A549 (cell line): Measurements from ENCODE around the gene SH3RF2. TPM values are rescaled to one million over a fixed set of nuclear protein-coding genes. Genes with fewer than 3 reads are reported as not detected.

Experiments used
- ATAC-seq, 2 experiments: fragments of 200-7000 bp in 1 of 2; fragments of >200 bp in 1 of 2; cut with Nextera tagmentation in 1 of 2; cut with Tn5 transposase in 1 of 2; 3 replicates each; pipeline versions ENCODE4 v1.8.0 to v1.9.1; 2018 to 2020; ENCODE audit warnings: mild to moderate bottlenecking in 1 of 2, moderate library complexity in 1 of 2
- CTCF ChIA-PET: fragments of 300-600 bp; sonication (Branson Sonifier 250); formaldehyde crosslinking; extraction: SDS; loops from one replicate; lab custom pipeline; 2021; ENCODE audit warnings: antibody characterized with exemption, inconsistent platforms; lab: Yijun Ruan, JAX
- POLR2A ChIA-PET: fragments of 350-600 bp; formaldehyde crosslinking; extraction: SDS; loops from one replicate; lab custom pipeline; 2021; ENCODE audit warnings: antibody characterized with exemption, inconsistent platforms; lab: Yijun Ruan, JAX
- DNase-seq, 2 experiments: peaks; one replicate each; pipeline versions ENCODE4 v3.0.0 to v3.0.0-alpha.2; 2011 to 2016; ENCODE audit warnings: low read depth in 1 of 2, low spot score in 1 of 2
- FAIRE-seq: peaks from 2 replicates; lab custom pipeline; 2011; peaks lifted over from hg19 to GRCh38; lab: Jason Lieb, UNC
- H3K27ac ChIP-seq, 2 experiments: fragments of >200 bp; sonication (Bioruptor Twin); formaldehyde crosslinking; 3 replicates each; pipeline ENCODE4 v1.5.1; 2016 to 2017
- H3K4me1 ChIP-seq: fragments of >200 bp; sonication (Bioruptor Twin); formaldehyde crosslinking; 3 replicates; pipeline ENCODE4 v1.6.1; 2016
- H3K4me2 ChIP-seq: fragments of >200 bp; sonication (Bioruptor Twin); formaldehyde crosslinking; 3 replicates; pipeline ENCODE4 v1.6.1; 2016
- H3K4me3 ChIP-seq: fragments of >200 bp; sonication (Bioruptor Twin); formaldehyde crosslinking; 3 replicates; pipeline ENCODE4 v1.5.1; 2016
- H3K9me3 ChIP-seq: fragments of >200 bp; sonication (Bioruptor Twin); formaldehyde crosslinking; 3 replicates; pipeline ENCODE4 v1.6.1; 2016
- BHLHE40 ChIP-seq: IDR thresholded peaks from 2 replicates; pipeline ENCODE4 v1.6.1; 2012; ENCODE audit warnings: low read depth, low read length, inconsistent platforms
- CBX8 ChIP-seq: fragments of 200-600 bp; sonication (generic); IDR thresholded peaks from 2 replicates; pipeline ENCODE4 v1.6.1; 2016
- EHF ChIP-seq: fragments of 250-450 bp; sonication (Bioruptor Pico); IDR thresholded peaks from 2 replicates; pipeline ENCODE4 v1.5.0; 2020; ENCODE audit warnings: mild to moderate bottlenecking
- EP300 ChIP-seq, 2 experiments: fragments of >200 bp; sonication (Bioruptor Twin); formaldehyde crosslinking; IDR thresholded peaks; 2 replicates in 1 of 2; 3 replicates in 1 of 2; pipeline ENCODE4 v1.6.1; 2016 to 2017
- FOSB ChIP-seq: fragments of 250-450 bp; sonication (Bioruptor Pico); IDR thresholded peaks from 2 replicates; pipeline ENCODE4 v1.5.0; 2020; ENCODE audit warnings: mild to moderate bottlenecking, moderate library complexity
- FOSL2 ChIP-seq, 2 experiments: fragments of 450-650 bp in 1 of 2; fragments of >200 bp in 1 of 2; sonication (Bioruptor Twin) in 1 of 2; formaldehyde crosslinking; IDR thresholded peaks; 2 replicates each; pipeline versions ENCODE4 v1.5.0 to v1.6.1; 2016 to 2020; ENCODE audit warnings: mild to moderate bottlenecking in 1 of 2, moderate library complexity in 1 of 2
- FOXS1 ChIP-seq: fragments of 250-450 bp; sonication (Bioruptor Pico); IDR thresholded peaks from 2 replicates; pipeline ENCODE4 v1.5.0; 2020; ENCODE audit warnings: mild to moderate bottlenecking, moderate library complexity
- JUNB ChIP-seq: fragments of >200 bp; sonication (Bioruptor Twin); formaldehyde crosslinking; IDR thresholded peaks from 2 replicates; pipeline ENCODE4 v1.6.1; 2016
- NPAS2 ChIP-seq: fragments of 250-450 bp; sonication (Bioruptor Pico); IDR thresholded peaks from 2 replicates; pipeline ENCODE4 v1.8.0; 2022; ENCODE audit warnings: mild to moderate bottlenecking, moderate library complexity, borderline replicate concordance
- PHF8 ChIP-seq: fragments of 200-600 bp; sonication (generic); IDR thresholded peaks from 2 replicates; pipeline ENCODE4 v1.6.1; 2016; ENCODE audit warnings: low read depth, mild to moderate bottlenecking, antibody characterized with exemption, moderate library complexity, borderline replicate concordance
- RARB ChIP-seq: fragments of 250-450 bp; sonication (Bioruptor Pico); IDR thresholded peaks from 2 replicates; pipeline ENCODE4 v1.8.0; 2021; ENCODE audit warnings: mild to moderate bottlenecking, moderate library complexity
- ZSCAN20 ChIP-seq: fragments of 250-450 bp; sonication (Bioruptor Pico); IDR thresholded peaks from 2 replicates; pipeline ENCODE4 v1.8.0; 2022; ENCODE audit warnings: mild to moderate bottlenecking, moderate library complexity
- WGBS: methylation state at CpG from one replicate; pipeline ENCODE4 v1.1.6; 2017; ENCODE audit errors: missing lambda C conversion rate; 5-methylcytosine and 5-hydroxymethylcytosine counted together
- polyA plus RNA-seq, 4 experiments: library from polyadenylated mRNA; depleted of rRNA in 3 of 4; stranded (reverse); fragments of >200 nt; fragmentation: RNase III in 1 of 4; extraction: RNeasy Plus Mini Kit Qiagen cat#74134 plus additional on column Dnase treatment in 1 of 4; gene quantifications; 2 replicates in 3 of 4; 3 replicates in 1 of 4; pipeline ENCODE4 v1.2.3, GENCODE V29; 2011 to 2017
- TF ChIP-seq, protein P1 (sequence below): IDR thresholded peaks from 2 replicates; pipeline ENCODE4 v1.6.1; 2012; ENCODE audit warnings: low read depth, borderline replicate concordance
- TF ChIP-seq, protein P2 (sequence below): fragments of 250-450 bp; sonication (Bioruptor Pico); IDR thresholded peaks from 2 replicates; pipeline ENCODE4 v1.5.0; 2021; ENCODE audit warnings: mild to moderate bottlenecking, moderate library complexity, borderline replicate concordance
- TF ChIP-seq, protein P3 (sequence below): fragments of 250-450 bp; sonication (Bioruptor Pico); IDR thresholded peaks from 2 replicates; pipeline ENCODE4 v1.5.0; 2020; ENCODE audit warnings: low read depth, mild to moderate bottlenecking, moderate library complexity
- TF ChIP-seq, protein P4 (sequence below): fragments of >200 bp; sonication (Bioruptor Twin); formaldehyde crosslinking; IDR thresholded peaks from 3 replicates; pipeline ENCODE4 v1.6.1; 2016
- TF ChIP-seq, protein P5 (sequence below): fragments of 200-600 bp; sonication (generic); IDR thresholded peaks from 2 replicates; pipeline ENCODE4 v1.6.1; 2016; ENCODE audit warnings: antibody characterized with exemption, mild to moderate bottlenecking, moderate library complexity

The SH3RF2 gene
- polyA plus RNA-seq, 2 of the 4 experiments (the other 2 are of a cell fraction): 4.1 to 6.0 TPM

DNA sequence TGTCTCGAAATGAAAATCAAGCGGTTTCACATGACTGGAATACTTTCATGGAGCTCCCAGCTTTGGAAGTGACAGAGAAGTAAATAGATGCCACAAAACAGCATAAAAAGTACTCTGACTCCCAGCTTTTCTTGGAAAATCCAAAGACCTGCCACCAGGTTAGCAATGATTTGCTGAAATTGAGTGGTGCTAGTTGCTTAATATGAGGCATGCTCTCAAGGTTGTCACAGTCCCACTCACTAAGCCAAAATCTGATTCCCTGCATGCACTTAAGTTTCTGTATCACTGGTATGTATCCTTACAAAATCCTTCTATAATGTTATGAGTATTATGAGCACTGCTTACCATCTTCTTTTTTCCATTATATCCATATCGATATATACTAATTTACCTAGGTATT, 13.0 kb upstream of the SH3RF2 start:
- WGBS: 87% methylated on average over 3 of the region's 3 CpGs
- Histone ChIP-seq H3K9me3 (no peaks in the 10 kb centered on the region), H3K4me3 (no peak overlapping the region), H3K4me2 (no peak overlapping the region), H3K4me1 (peaks cover 20% of the 10 kb centered on the region), H3K27ac (0 out of 6 replicates have a peak overlapping the region, but pooled peaks of 1 of the 2 experiments have one; percentile 19)
- FAIRE-seq: no peak
- no peak for ATAC-seq
- ChIA-PET POLR2A (no interaction called here), CTCF (interaction anchor here (2.8 kb wide), 1 partner anchor 16 kb away, joined by 19 read pairs; no protein-coding TSS in a partner anchor)
- DNase-seq: no peak
- TF ChIP-seq PHF8: no peak
- TF ChIP-seq FOSL2 (IDR thresholded peaks at IDR 0.05): no peak
- no peak for TF ChIP-seq FOSL2 (CRISPR knock-in tag; IDR thresholded peaks at IDR 0.05)
- no peak for TF ChIP-seq RARB (CRISPR knock-in tag)

DNA sequence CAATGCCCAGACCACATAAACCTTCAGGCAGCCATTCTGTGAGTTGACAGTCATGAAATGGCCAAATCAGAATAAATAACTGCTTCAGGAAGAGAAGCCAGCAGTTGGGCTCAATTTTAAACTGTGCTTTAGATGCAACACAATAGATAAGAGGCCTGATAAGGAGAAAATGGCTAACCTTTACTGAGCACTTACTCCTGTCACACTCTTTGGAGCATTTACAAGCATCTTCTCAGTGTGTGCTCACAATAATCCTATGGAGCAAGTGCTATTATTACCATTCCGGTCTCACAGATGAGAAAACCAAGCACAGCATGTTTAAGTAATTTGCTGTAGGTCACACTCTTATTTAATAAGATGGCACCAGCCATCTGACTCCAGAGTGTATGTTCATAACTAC, 11.5 kb upstream of the SH3RF2 start:
- TF ChIP-seq FOXS1 (CRISPR knock-in tag) (no peak), ZSCAN20 (CRISPR knock-in tag) (no peak), FOSL2 (IDR thresholded peaks at IDR 0.05) (no peak), FOSL2 (CRISPR knock-in tag; IDR thresholded peaks at IDR 0.05) (no peak), FOSB (no peak), CBX8 (no peak), BHLHE40 (no peak), EHF (no peak), EP300 (IDR thresholded peaks at IDR 0.05) (no peak), JUNB (no peak), NPAS2 (no peak)
- TF ChIP-seq, protein P1, sequence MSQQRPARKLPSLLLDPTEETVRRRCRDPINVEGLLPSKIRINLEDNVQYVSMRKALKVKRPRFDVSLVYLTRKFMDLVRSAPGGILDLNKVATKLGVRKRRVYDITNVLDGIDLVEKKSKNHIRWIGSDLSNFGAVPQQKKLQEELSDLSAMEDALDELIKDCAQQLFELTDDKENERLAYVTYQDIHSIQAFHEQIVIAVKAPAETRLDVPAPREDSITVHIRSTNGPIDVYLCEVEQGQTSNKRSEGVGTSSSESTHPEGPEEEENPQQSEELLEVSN: no peak
- TF ChIP-seq, protein P2, sequence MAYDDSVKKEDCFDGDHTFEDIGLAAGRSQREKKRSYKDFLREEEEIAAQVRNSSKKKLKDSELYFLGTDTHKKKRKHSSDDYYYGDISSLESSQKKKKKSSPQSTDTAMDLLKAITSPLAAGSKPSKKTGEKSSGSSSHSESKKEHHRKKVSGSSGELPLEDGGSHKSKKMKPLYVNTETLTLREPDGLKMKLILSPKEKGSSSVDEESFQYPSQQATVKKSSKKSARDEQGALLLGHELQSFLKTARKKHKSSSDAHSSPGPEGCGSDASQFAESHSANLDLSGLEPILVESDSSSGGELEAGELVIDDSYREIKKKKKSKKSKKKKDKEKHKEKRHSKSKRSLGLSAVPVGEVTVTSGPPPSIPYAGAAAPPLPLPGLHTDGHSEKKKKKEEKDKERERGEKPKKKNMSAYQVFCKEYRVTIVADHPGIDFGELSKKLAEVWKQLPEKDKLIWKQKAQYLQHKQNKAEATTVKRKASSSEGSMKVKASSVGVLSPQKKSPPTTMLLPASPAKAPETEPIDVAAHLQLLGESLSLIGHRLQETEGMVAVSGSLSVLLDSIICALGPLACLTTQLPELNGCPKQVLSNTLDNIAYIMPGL (CRISPR knock-in tag): no peak
- TF ChIP-seq, protein P3, sequence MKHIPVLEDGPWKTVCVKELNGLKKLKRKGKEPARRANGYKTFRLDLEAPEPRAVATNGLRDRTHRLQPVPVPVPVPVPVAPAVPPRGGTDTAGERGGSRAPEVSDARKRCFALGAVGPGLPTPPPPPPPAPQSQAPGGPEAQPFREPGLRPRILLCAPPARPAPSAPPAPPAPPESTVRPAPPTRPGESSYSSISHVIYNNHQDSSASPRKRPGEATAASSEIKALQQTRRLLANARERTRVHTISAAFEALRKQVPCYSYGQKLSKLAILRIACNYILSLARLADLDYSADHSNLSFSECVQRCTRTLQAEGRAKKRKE (CRISPR knock-in tag): no peak
- TF ChIP-seq, protein P4, sequence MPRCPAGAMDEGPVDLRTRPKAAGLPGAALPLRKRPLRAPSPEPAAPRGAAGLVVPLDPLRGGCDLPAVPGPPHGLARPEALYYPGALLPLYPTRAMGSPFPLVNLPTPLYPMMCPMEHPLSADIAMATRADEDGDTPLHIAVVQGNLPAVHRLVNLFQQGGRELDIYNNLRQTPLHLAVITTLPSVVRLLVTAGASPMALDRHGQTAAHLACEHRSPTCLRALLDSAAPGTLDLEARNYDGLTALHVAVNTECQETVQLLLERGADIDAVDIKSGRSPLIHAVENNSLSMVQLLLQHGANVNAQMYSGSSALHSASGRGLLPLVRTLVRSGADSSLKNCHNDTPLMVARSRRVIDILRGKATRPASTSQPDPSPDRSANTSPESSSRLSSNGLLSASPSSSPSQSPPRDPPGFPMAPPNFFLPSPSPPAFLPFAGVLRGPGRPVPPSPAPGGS: no peak
- TF ChIP-seq, protein P5, sequence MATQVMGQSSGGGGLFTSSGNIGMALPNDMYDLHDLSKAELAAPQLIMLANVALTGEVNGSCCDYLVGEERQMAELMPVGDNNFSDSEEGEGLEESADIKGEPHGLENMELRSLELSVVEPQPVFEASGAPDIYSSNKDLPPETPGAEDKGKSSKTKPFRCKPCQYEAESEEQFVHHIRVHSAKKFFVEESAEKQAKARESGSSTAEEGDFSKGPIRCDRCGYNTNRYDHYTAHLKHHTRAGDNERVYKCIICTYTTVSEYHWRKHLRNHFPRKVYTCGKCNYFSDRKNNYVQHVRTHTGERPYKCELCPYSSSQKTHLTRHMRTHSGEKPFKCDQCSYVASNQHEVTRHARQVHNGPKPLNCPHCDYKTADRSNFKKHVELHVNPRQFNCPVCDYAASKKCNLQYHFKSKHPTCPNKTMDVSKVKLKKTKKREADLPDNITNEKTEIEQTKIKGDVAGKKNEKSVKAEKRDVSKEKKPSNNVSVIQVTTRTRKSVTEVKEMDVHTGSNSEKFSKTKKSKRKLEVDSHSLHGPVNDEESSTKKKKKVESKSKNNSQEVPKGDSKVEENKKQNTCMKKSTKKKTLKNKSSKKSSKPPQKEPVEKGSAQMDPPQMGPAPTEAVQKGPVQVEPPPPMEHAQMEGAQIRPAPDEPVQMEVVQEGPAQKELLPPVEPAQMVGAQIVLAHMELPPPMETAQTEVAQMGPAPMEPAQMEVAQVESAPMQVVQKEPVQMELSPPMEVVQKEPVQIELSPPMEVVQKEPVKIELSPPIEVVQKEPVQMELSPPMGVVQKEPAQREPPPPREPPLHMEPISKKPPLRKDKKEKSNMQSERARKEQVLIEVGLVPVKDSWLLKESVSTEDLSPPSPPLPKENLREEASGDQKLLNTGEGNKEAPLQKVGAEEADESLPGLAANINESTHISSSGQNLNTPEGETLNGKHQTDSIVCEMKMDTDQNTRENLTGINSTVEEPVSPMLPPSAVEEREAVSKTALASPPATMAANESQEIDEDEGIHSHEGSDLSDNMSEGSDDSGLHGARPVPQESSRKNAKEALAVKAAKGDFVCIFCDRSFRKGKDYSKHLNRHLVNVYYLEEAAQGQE: no peak
- no peaks in the 10 kb centered on the region for H3K9me3 ChIP-seq
- H3K27ac ChIP-seq: peak overlapping the region; percentile 48 to 76
- no peak overlapping the region for H3K4me3 ChIP-seq
- FAIRE-seq (no peak), DNase-seq (no peak), ATAC-seq (peak; percentile 13 to 42; a peak in 3 of 6 replicates)
- 82% methylated on average over 1 of the region's 1 CpG for WGBS
- ChIA-PET POLR2A (interaction anchor here (0.7 to 1.0 kb wide), 2 partner anchors 21 to 89 kb away, joined by 3 to 4 read pairs; partner anchors contain the start of gene PRELID2), CTCF (interaction anchor here (0.8 to 1.3 kb wide), 2 partner anchors 16 to 56 kb away, joined by 3 to 4 read pairs; no protein-coding TSS in a partner anchor)
- H3K4me1 ChIP-seq: peaks cover 20% of the 10 kb centered on the region
- peak overlapping the region; percentile 39 for H3K4me2 ChIP-seq
